ENCODE results near the gene ITGAD. TPM values are rescaled to one million over a fixed set of nuclear protein-coding genes. Genes with fewer than 3 reads are reported as not detected.

ITGAD gene
- polyA plus RNA-seq, 12 donors = 0.15 to 1.5 (median 0.62) TPM; not detected in 2

- DNase-seq = no peak
Observed at GRCh38 chr16:31474773-31475738, 81.9 kb downstream of the ITGAD start.

- no peak for DNase-seq
Observed at GRCh38 chr16:31475946-31476302, 82.8 kb downstream of the ITGAD start.

Other genes with a start within 250 kb of the ITGAD start
- 1 to 10 TPM in 8 of 12 donors, under 1 TPM in 2, not detected in 2; 0.92 to 2.0 (median 1.4) TPM for gene PRSS36, start 243.3 kb upstream of the ITGAD start, polyA plus RNA-seq (ENCODE audit: insufficient read length in 12 of 12)
- gene FUS, start 213.2 kb upstream of the ITGAD start, polyA plus RNA-seq (ENCODE audit: insufficient read length in 12 of 12) = 1,000 to 10,000 TPM in 1 of 12 donors, 100 to 1,000 TPM in 11; 290 to 4,308 (median 418) TPM
- gene PYCARD, start 190.6 kb upstream of the ITGAD start, polyA plus RNA-seq (ENCODE audit: insufficient read length in 12 of 12) = 10 to 100 TPM in 3 of 12 donors, 1 to 10 TPM in 8, not detected in 1; 3.8 to 28.0 (median 6.0) TPM
- gene TRIM72, start 179.2 kb upstream of the ITGAD start, polyA plus RNA-seq (ENCODE audit: insufficient read length in 12 of 12) = 10 to 100 TPM in 11 of 12 donors, not detected in 1; 19.1 to 87.8 (median 58.2) TPM
- gene PYDC1, start 176.2 kb upstream of the ITGAD start, polyA plus RNA-seq (ENCODE audit: insufficient read length in 12 of 12) = 1 to 10 TPM in 5 of 12 donors, under 1 TPM in 5, not detected in 2; 0.27 to 2.1 (median 0.95) TPM
- 1 to 10 TPM in 11 of 12 donors, not detected in 1; 2.1 to 9.2 (median 3.2) TPM for gene ITGAM, start 133.4 kb upstream of the ITGAD start, polyA plus RNA-seq (ENCODE audit: insufficient read length in 12 of 12)
- 1 to 10 TPM in 4 of 12 donors, under 1 TPM in 6, not detected in 2; 0.34 to 7.5 (median 0.84) TPM for gene ITGAX, start 38.2 kb upstream of the ITGAD start, polyA plus RNA-seq (ENCODE audit: insufficient read length in 12 of 12)
- gene COX6A2, start 35.0 kb downstream of the ITGAD start, polyA plus RNA-seq (ENCODE audit: insufficient read length in 12 of 12) = 100 to 1,000 TPM in 11 of 12 donors, not detected in 1; 146 to 481 (median 259) TPM
- 1 to 10 TPM in 10 of 12 donors, not detected in 2; 1.5 to 3.9 (median 2.5) TPM for gene ZNF843, start 49.5 kb downstream of the ITGAD start, polyA plus RNA-seq (ENCODE audit: insufficient read length in 12 of 12)
- 10 to 100 TPM in 2 of 12 donors, 1 to 10 TPM in 9, not detected in 1; 5.3 to 11.1 (median 7.4) TPM for gene ARMC5, start 66.2 kb downstream of the ITGAD start, polyA plus RNA-seq (ENCODE audit: insufficient read length in 12 of 12)
- 100 to 1,000 TPM in 2 of 12 donors, 10 to 100 TPM in 9, not detected in 1; 61.4 to 120 (median 76.4) TPM for gene TGFB1I1, start 78.8 kb downstream of the ITGAD start, polyA plus RNA-seq (ENCODE audit: insufficient read length in 12 of 12)
- 10 to 100 TPM in 2 of 12 donors, 1 to 10 TPM in 6, under 1 TPM in 2, not detected in 2; 0.98 to 11.3 (median 5.0) TPM for gene SLC5A2, start 89.8 kb downstream of the ITGAD start, polyA plus RNA-seq (ENCODE audit: insufficient read length in 12 of 12)
- gene RUSF1, start 115.1 kb downstream of the ITGAD start, polyA plus RNA-seq (ENCODE audit: insufficient read length in 12 of 12) = 10 to 100 TPM in 11 of 12 donors, not detected in 1; 37.1 to 73.0 (median 45.6) TPM
- 10 to 100 TPM in 7 of 12 donors, 1 to 10 TPM in 4, not detected in 1; 5.6 to 58.5 (median 12.1) TPM for gene AHSP, start 134.6 kb downstream of the ITGAD start, polyA plus RNA-seq (ENCODE audit: insufficient read length in 12 of 12)

Data from muscle of arm (tissue), 12 donors.